HCT116 (cell line): ENCODE measurements around the gene LRCH4. TPM values are rescaled to one million over a fixed set of nuclear protein-coding genes. Genes with fewer than 3 reads are reported as not detected.

Experiments used
- ATAC-seq: fragments of 200-7000 bp; cut with Tn5 transposase; 2 replicates; pipeline ENCODE4 v1.9.1; 2020; ENCODE audit warnings: mild to moderate bottlenecking, moderate library complexity
- BruUV-seq: library from RNA; stranded (reverse); fragments of 400-500 nt; replicated peaks from 2 replicates; lab custom pipeline; 2021; lab: Mats Ljungman, UMichigan
- CTCF ChIA-PET: fragments of 300-600 bp; sonication (Branson Sonifier 250); formaldehyde crosslinking; loops from one replicate; lab custom pipeline; 2021; ENCODE audit warnings: antibody characterized with exemption; lab: Charles Lee
- POLR2A ChIA-PET: fragments of 300-600, 350-600 bp; sonication (Branson Sonifier 250); formaldehyde crosslinking; loops from one replicate; lab custom pipeline; 2021; ENCODE audit warnings: antibody characterized with exemption; lab: Charles Lee
- RAD21 ChIA-PET, 2 experiments: fragments of 300-600 bp; sonication (Branson Sonifier 250); formaldehyde crosslinking; loops; one replicate each; lab custom pipeline; 2023; ENCODE audit warnings: low total read pairs in 2 of 2; ENCODE audit not compliant: uncharacterized antibody in 2 of 2, unreplicated experiment in 2 of 2, low non-redundant PET in 1 of 2; lab: Charles Lee
- DNase-seq: peaks from one replicate; pipeline ENCODE4 v3.0.0-alpha.2; 2010; ENCODE audit warnings: low read depth, low spot score
- H2AFZ ChIP-seq: fragments of 200-600 bp; shearing (Covaris generic), sonication (generic); 2 replicates; pipeline ENCODE4 v1.6.1; 2017; ENCODE audit warnings: low read depth, mixed run types, mixed read lengths, antibody characterized with exemption, low read length; ENCODE audit not compliant: poor library complexity, severe bottlenecking
- H3K27ac ChIP-seq: 2 replicates; pipeline ENCODE4 v1.5.1; 2012; ENCODE audit warnings: low read depth, low read length
- H3K27me3 ChIP-seq: fragments of 200-600 bp; sonication (generic); 2 replicates; pipeline ENCODE4 v1.6.1; 2016; ENCODE audit warnings: mixed run types, low read length, mixed read lengths; ENCODE audit not compliant: insufficient read depth
- H3K36me3 ChIP-seq, 2 experiments: fragments of 200-500 bp in 1 of 2; fragments of 200-600 bp in 1 of 2; sonication (Bioruptor generic) in 1 of 2; sonication (generic) in 1 of 2; 2 replicates each; pipeline versions ENCODE4 v1.5.1 to v1.6.1; 2014 to 2016; ENCODE audit warnings: low read length in 2 of 2, inconsistent platforms in 1 of 2, mixed read lengths in 1 of 2, mixed run types in 1 of 2; ENCODE audit not compliant: insufficient read depth in 2 of 2, control insufficient read depth in 1 of 2
- H3K4me1 ChIP-seq, 2 experiments: fragments of 200-600 bp in 1 of 2; sonication (generic) in 1 of 2; 2 replicates each; pipeline versions ENCODE4 v1.5.1 to v1.6.1; 2012 to 2017; ENCODE audit warnings: low read length in 2 of 2, inconsistent platforms in 1 of 2, mild to moderate bottlenecking in 1 of 2, mixed read lengths in 1 of 2, mixed run types in 1 of 2, moderate library complexity in 1 of 2; ENCODE audit not compliant: insufficient read depth in 2 of 2, control insufficient read depth in 1 of 2
- H3K4me2 ChIP-seq: fragments of 200-600 bp; sonication (generic); 2 replicates; pipeline ENCODE4 v1.6.1; 2017; ENCODE audit warnings: mixed run types, low read length, mixed read lengths
- H3K4me3 ChIP-seq, 2 experiments: fragments of 200-600 bp in 1 of 2; sonication (generic) in 1 of 2; replicated peaks in 1 of 2; 2 replicates each; pipeline ENCODE4 v1.5.1; 2011 to 2016; ENCODE audit warnings: low read length in 2 of 2, control low read depth in 1 of 2, low read depth in 1 of 2, mild to moderate bottlenecking in 1 of 2, mixed read lengths in 1 of 2, mixed run types in 1 of 2
- H3K79me2 ChIP-seq: fragments of 200-600 bp; sonication (generic); 2 replicates; pipeline ENCODE4 v1.6.1; 2017; ENCODE audit warnings: mild to moderate bottlenecking, mixed run types, low read length, moderate library complexity, mixed read lengths; ENCODE audit not compliant: insufficient read depth
- H3K9ac ChIP-seq: fragments of 200-600 bp; sonication (generic); 2 replicates; pipeline ENCODE4 v1.6.1; 2016; ENCODE audit warnings: low read length, mixed read lengths
- H3K9me2 ChIP-seq: fragments of 200-600 bp; sonication (generic), shearing (Covaris generic); 2 replicates; pipeline ENCODE4 v1.6.1; 2017; ENCODE audit warnings: mixed run types, mild to moderate bottlenecking, moderate library complexity; ENCODE audit not compliant: insufficient read depth
- H3K9me3 ChIP-seq, 2 experiments: fragments of 200-500 bp in 1 of 2; fragments of 200-600 bp in 1 of 2; sonication (Bioruptor generic) in 1 of 2; sonication (generic) in 1 of 2; 2 replicates each; pipeline ENCODE4 v1.6.1; 2014 to 2017; ENCODE audit warnings: low read length in 2 of 2, mixed read lengths in 2 of 2, inconsistent platforms in 1 of 2, low read depth in 1 of 2, mild to moderate bottlenecking in 1 of 2, mixed run types in 1 of 2, moderate library complexity in 1 of 2; ENCODE audit not compliant: control insufficient read depth in 1 of 2, insufficient read depth in 1 of 2
- H4K20me1 ChIP-seq: fragments of 200-600 bp; sonication (generic), shearing (Covaris generic); 2 replicates; pipeline ENCODE4 v1.6.1; 2017; ENCODE audit warnings: mixed run types, mild to moderate bottlenecking, moderate library complexity; ENCODE audit not compliant: insufficient read depth
- CEBPB ChIP-seq: IDR thresholded peaks from 2 replicates; pipeline ENCODE4 v1.6.1; 2012; ENCODE audit warnings: low read depth
- EGR1 ChIP-seq: IDR thresholded peaks from 2 replicates; pipeline ENCODE4 v1.6.1; 2012; ENCODE audit warnings: low read depth
- EZH2 ChIP-seq: fragments of 200-600 bp; sonication (generic); IDR thresholded peaks from 2 replicates; pipeline ENCODE4 v1.6.1; 2017; ENCODE audit warnings: antibody characterized with exemption, mixed run types
- FOSL1 ChIP-seq: IDR thresholded peaks from 2 replicates; pipeline ENCODE4 v1.6.1; 2012; ENCODE audit warnings: low read depth
- JUND ChIP-seq: IDR thresholded peaks from 2 replicates; pipeline ENCODE4 v1.6.1; 2012
- POLR2AphosphoS5 ChIP-seq: IDR thresholded peaks from 2 replicates; pipeline ENCODE4 v1.6.1; 2011; ENCODE audit warnings: mild to moderate bottlenecking, low read depth, low read length, moderate library complexity
- SIN3A ChIP-seq: IDR thresholded peaks from 2 replicates; pipeline ENCODE4 v1.6.1; 2012; ENCODE audit warnings: low read depth
- SP1 ChIP-seq: IDR thresholded peaks from 2 replicates; pipeline ENCODE4 v1.6.1; 2012; ENCODE audit warnings: low read depth
- TCF7L2 ChIP-seq: IDR thresholded peaks from 2 replicates; pipeline ENCODE4 v1.7.0; 2011; ENCODE audit warnings: borderline replicate concordance, inconsistent platforms; ENCODE audit not compliant: insufficient read depth, insufficient read length; ENCODE audit errors: extremely low read depth
- intact Hi-C: fragments of 100-400 bp; cut with micrococcal nuclease; formaldehyde crosslinking; loops from 2 replicates; pipeline ENCODE4 v1.10.0; 2022
- total RNA-seq: library from RNA; stranded (reverse); gene quantifications from one replicate; pipeline ENCODE4 v1.2.1, GENCODE V29; 2021; ENCODE audit not compliant: unreplicated experiment
- TF ChIP-seq, protein P1 (sequence below): IDR thresholded peaks from 2 replicates; pipeline ENCODE4 v1.6.1; 2012
- TF ChIP-seq, protein P2 (sequence below): IDR thresholded peaks from 2 replicates; pipeline ENCODE4 v1.6.1; 2012; ENCODE audit warnings: low read depth

The LRCH4 gene
- total RNA-seq, 1 experiment from 2014 or later = 47.9 TPM

DNA sequence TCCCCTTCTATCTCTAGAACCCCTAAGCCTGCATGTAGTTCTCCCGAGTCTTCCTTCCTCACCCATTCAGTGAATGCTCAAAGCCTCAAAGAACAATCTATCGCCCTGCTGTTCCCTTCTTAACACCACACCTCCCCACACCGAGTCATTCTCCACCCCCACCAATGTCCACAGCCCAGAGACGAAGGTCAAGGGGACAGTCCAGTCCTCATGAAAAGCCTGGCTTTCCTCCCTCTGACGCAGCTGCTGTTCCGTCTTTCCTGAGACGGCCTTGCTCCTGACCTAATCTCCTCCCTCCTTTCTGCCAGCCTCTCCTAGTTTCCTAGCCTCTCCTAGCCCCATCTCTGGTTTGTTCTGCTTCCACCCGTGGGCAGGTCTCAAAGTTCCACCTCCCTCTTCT, 35.6 kb upstream of the LRCH4 start:
- Histone ChIP-seq H3K4me2 (no peak overlapping the region), H3K36me3 (no peaks in the 10 kb centered on the region), H3K79me2 (no peaks in the 10 kb centered on the region), H3K9me3 (no peaks in the 10 kb centered on the region), H3K27me3 (no peaks in the 10 kb centered on the region), H3K4me1 (peaks cover 0 to 15% of the 10 kb centered on the region in 2 experiments; a peak in 2 of 4 replicates), H3K27ac (no peak overlapping the region), H3K4me3 (no peak overlapping the region), H3K9ac (no peak overlapping the region), H2AFZ (no peak overlapping the region), H4K20me1 (no peaks in the 10 kb centered on the region), H3K9me2 (no peaks in the 10 kb centered on the region)
- ATAC-seq (no peak), DNase-seq (no peak)
- ChIA-PET CTCF (no interaction called here), RAD21 (no interaction called here), POLR2A (no interaction called here)
- intact Hi-C loops = no loop called here
- BruUV-seq = no TSS peak
- no peak for TF ChIP-seq TCF7L2
- TF ChIP-seq EGR1 = no peak
- TF ChIP-seq SP1 = no peak
- TF ChIP-seq, protein P1, sequence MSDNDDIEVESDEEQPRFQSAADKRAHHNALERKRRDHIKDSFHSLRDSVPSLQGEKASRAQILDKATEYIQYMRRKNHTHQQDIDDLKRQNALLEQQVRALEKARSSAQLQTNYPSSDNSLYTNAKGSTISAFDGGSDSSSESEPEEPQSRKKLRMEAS = no peak
- TF ChIP-seq CEBPB = no peak
- no peak for TF ChIP-seq FOSL1
- no peak for TF ChIP-seq EZH2
- no peak for TF ChIP-seq SIN3A
- TF ChIP-seq, protein P2, sequence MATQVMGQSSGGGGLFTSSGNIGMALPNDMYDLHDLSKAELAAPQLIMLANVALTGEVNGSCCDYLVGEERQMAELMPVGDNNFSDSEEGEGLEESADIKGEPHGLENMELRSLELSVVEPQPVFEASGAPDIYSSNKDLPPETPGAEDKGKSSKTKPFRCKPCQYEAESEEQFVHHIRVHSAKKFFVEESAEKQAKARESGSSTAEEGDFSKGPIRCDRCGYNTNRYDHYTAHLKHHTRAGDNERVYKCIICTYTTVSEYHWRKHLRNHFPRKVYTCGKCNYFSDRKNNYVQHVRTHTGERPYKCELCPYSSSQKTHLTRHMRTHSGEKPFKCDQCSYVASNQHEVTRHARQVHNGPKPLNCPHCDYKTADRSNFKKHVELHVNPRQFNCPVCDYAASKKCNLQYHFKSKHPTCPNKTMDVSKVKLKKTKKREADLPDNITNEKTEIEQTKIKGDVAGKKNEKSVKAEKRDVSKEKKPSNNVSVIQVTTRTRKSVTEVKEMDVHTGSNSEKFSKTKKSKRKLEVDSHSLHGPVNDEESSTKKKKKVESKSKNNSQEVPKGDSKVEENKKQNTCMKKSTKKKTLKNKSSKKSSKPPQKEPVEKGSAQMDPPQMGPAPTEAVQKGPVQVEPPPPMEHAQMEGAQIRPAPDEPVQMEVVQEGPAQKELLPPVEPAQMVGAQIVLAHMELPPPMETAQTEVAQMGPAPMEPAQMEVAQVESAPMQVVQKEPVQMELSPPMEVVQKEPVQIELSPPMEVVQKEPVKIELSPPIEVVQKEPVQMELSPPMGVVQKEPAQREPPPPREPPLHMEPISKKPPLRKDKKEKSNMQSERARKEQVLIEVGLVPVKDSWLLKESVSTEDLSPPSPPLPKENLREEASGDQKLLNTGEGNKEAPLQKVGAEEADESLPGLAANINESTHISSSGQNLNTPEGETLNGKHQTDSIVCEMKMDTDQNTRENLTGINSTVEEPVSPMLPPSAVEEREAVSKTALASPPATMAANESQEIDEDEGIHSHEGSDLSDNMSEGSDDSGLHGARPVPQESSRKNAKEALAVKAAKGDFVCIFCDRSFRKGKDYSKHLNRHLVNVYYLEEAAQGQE = no peak
- TF ChIP-seq JUND = no peak
- no peak for TF ChIP-seq POLR2AphosphoS5
